Spleen (tissue), 11 donors: ENCODE data around the gene TRAM2. TPM values are rescaled to one million over a fixed set of nuclear protein-coding genes. Genes with fewer than 3 reads are reported as not detected.
A peak's percentile ranks its signal among the peaks of the same experiment; 100 is the strongest.

Experiments
- DNase-seq: peaks from one replicate; pipeline ENCODE4 v3.0.0-alpha.2; 2020
- H3K27ac ChIP-seq, 8 donors: fragments of 200-600 bp; sonication (generic) in 7 of 8; 1 replicate in 4 of 8; 2 replicates in 4 of 8; pipeline versions ENCODE4 v1.5.0 to v1.8.0; 2016 to 2021; ENCODE audit warnings: inconsistent platforms in 4 of 8, mild to moderate bottlenecking in 4 of 8, moderate library complexity in 1 of 8
- H3K27me3 ChIP-seq, 7 donors: fragments of 200-600 bp; sonication (generic) in 6 of 7; replicated peaks in 1 of 7; 1 replicate in 4 of 7; 2 replicates in 3 of 7; pipeline versions ENCODE4 v1.5.0 to v1.8.0; 2016 to 2021; ENCODE audit warnings: inconsistent platforms in 3 of 7, mild to moderate bottlenecking in 1 of 7
- H3K36me3 ChIP-seq, 6 donors: fragments of 200-600 bp; sonication (generic) in 5 of 6; 1 replicate in 4 of 6; 2 replicates in 2 of 6; pipeline versions ENCODE4 v1.5.0 to v1.8.0; 2016 to 2021; ENCODE audit warnings: inconsistent platforms in 2 of 6
- H3K4me1 ChIP-seq, 6 donors: fragments of 200-600 bp; sonication (generic) in 5 of 6; 1 replicate in 3 of 6; 2 replicates in 3 of 6; pipeline versions ENCODE4 v1.5.0 to v1.8.0; 2016 to 2021; ENCODE audit warnings: inconsistent platforms in 3 of 6
- H3K4me3 ChIP-seq, 8 donors: fragments of 200-600 bp; sonication (generic) in 7 of 8; 1 replicate in 4 of 8; 2 replicates in 4 of 8; pipeline versions ENCODE4 v1.5.0 to v1.8.0; 2016 to 2021; ENCODE audit warnings: inconsistent platforms in 4 of 8, mild to moderate bottlenecking in 4 of 8, moderate library complexity in 2 of 8
- H3K9me3 ChIP-seq, 8 donors: fragments of 200-600 bp; sonication (generic) in 7 of 8; 1 replicate in 4 of 8; 2 replicates in 4 of 8; pipeline versions ENCODE4 v1.5.0 to v1.8.0; 2016 to 2021; ENCODE audit warnings: inconsistent platforms in 4 of 8
- CTCF ChIP-seq, 11 experiments: fragments of 200-600 bp in 7 of 11; fragments of 450-650 bp in 4 of 11; sonication (generic) in 4 of 11; IDR thresholded peaks in 8 of 11; conservative IDR thresholded peaks in 3 of 11; 1 replicate in 7 of 11; 2 replicates in 4 of 11; pipeline versions ENCODE4 v1.4.0 to v1.8.0; 2016 to 2021; ENCODE audit warnings: antibody characterized with exemption in 11 of 11, inconsistent platforms in 4 of 11, mild to moderate bottlenecking in 1 of 11
- POLR2A ChIP-seq, 3 donors: fragments of 450-650 bp; IDR thresholded peaks; one replicate each; pipeline ENCODE4 v1.5.1; 2017; ENCODE audit warnings: antibody characterized with exemption in 3 of 3, mild to moderate bottlenecking in 1 of 3
- POLR2AphosphoS5 ChIP-seq, 3 donors: sonication (generic); formaldehyde crosslinking; IDR thresholded peaks; one replicate each; pipeline ENCODE4 v1.5.1; 2017; ENCODE audit warnings: antibody characterized with exemption in 3 of 3
- WGBS, 5 donors: extraction: QIAGEN DNeasy Blood & Tissue Kit in 3 of 5; methylation state at CpG; one replicate each; pipeline versions ENCODE4 v1.1.5 to v1.1.7; 2013 to 2018; 5-methylcytosine and 5-hydroxymethylcytosine counted together
- intact Hi-C: fragments of 100-400 bp; cut with DNase I; formaldehyde crosslinking; loops from one replicate; pipeline ENCODE4 v1.15.0; 2023; ENCODE audit warnings: low total_unique reads
- polyA plus RNA-seq, 3 donors: library from polyadenylated mRNA; stranded (reverse); fragments of 200-250 nt; gene quantifications; one replicate each; pipeline ENCODE4 v1.2.1, GENCODE V29; 2013
- total RNA-seq, 7 donors: library from RNA; depleted of rRNA in 3 of 7; stranded (reverse); fragments of >200 nt in 3 of 7; fragmentation: NEBNext Ultra II Directional in 4 of 7; extraction: Animal tissue kit (Norgen Biotek cat#: 25700) in 4 of 7; gene quantifications; one replicate each; pipeline versions ENCODE4 v1.1.0 to v1.2.1, GENCODE V29; 2016 to 2021
- donor health status: healthy with polysubstance abuse.
- donor health status: DM: no; HTN: no; CAD: no; lungs with moderate emphysema.
- donor health status: DM: no; HTN: no; CAD: no.
- donor health status: Bipolar disorder and iron deficiency.
- donor health status: healthy.
- donor health status: DM: no; HTN: no; CAD: no.
- donor health status: DM: yes; HTN: yes; CAD: no.

TRAM2 gene
- total and polyA plus RNA-seq, 10 donors, result 1.8 to 47.7 (median 32.3) TPM

- peaks cover 0 to 6% (median 0%) of the 10 kb centered on the region in 6 donors for H3K36me3 ChIP-seq
- H3K4me3 ChIP-seq, result no peak overlapping the region
- H3K27ac ChIP-seq, result peak overlapping the region in 2 of 8 donors; percentile 21 to 55
- H3K9me3 ChIP-seq, result no peaks in the 10 kb centered on the region
- H3K27me3 ChIP-seq, result no peaks in the 10 kb centered on the region
- H3K4me1 ChIP-seq, result peaks cover 0 to 78% (median 45%) of the 10 kb centered on the region in 6 donors
- 80 to 84% (median 83%) methylated on average over 5 of the region's 5 CpGs for WGBS, 5 donors
- DNase-seq, result no peak
- intact Hi-C loops, result no loop called here
- no peak for TF ChIP-seq POLR2AphosphoS5 (IDR thresholded peaks at IDR 0.05)
- TF ChIP-seq CTCF (IDR thresholded peaks at IDR 0.05 in 8 of 11, conservative IDR thresholded peaks at IDR 0.05 in 3 of 11), result no peak
- no peak for TF ChIP-seq POLR2A (IDR thresholded peaks at IDR 0.05)
These were observed 26.0 kb downstream of the TRAM2 start for GRCh38 chr6:52550870-52551269.

GRCh38 chr6:52550014-52550575, 26.8 kb downstream of the TRAM2 start:
- no peak for DNase-seq
- H3K27ac ChIP-seq, result no peak overlapping the region
- H3K4me1 ChIP-seq, result peaks cover 5 to 81% (median 48%) of the 10 kb centered on the region in 6 donors
- H3K36me3 ChIP-seq, result peaks cover 0 to 6% (median 0%) of the 10 kb centered on the region in 6 donors
- TF ChIP-seq CTCF (IDR thresholded peaks at IDR 0.05 in 8 of 11, conservative IDR thresholded peaks at IDR 0.05 in 3 of 11), result no peak
- TF ChIP-seq POLR2A (IDR thresholded peaks at IDR 0.05), result no peak
- TF ChIP-seq POLR2AphosphoS5 (IDR thresholded peaks at IDR 0.05), result no peak
- no peak overlapping the region for H3K4me3 ChIP-seq
- H3K27me3 ChIP-seq, result no peaks in the 10 kb centered on the region
- intact Hi-C loops, result no loop called here
- 61 to 66% (median 64%) methylated on average over 6 of the region's 6 CpGs for WGBS, 5 donors
- H3K9me3 ChIP-seq, result no peaks in the 10 kb centered on the region

GRCh38 chr6:52549428-52549827, 27.4 kb downstream of the TRAM2 start:
- peaks cover 0 to 6% (median 0%) of the 10 kb centered on the region in 6 donors for H3K36me3 ChIP-seq
- no peaks in the 10 kb centered on the region for H3K9me3 ChIP-seq
- DNase-seq, result no peak
- WGBS, 5 donors, result 44 to 80% (median 70%) methylated on average over 4 of the region's 4 CpGs
- intact Hi-C loops, result no loop called here
- H3K4me3 ChIP-seq, result no peak overlapping the region
- no peak for TF ChIP-seq POLR2A (IDR thresholded peaks at IDR 0.05)
- TF ChIP-seq POLR2AphosphoS5 (IDR thresholded peaks at IDR 0.05), result no peak
- TF ChIP-seq CTCF (IDR thresholded peaks at IDR 0.05 in 8 of 11, conservative IDR thresholded peaks at IDR 0.05 in 3 of 11), result no peak
- H3K4me1 ChIP-seq, result peaks cover 7 to 88% (median 50%) of the 10 kb centered on the region in 6 donors
- no peak overlapping the region for H3K27ac ChIP-seq
- H3K27me3 ChIP-seq, result no peaks in the 10 kb centered on the region

- Histone ChIP-seq H3K27ac (no peak overlapping the region), H3K4me1 (peaks cover 11 to 92% (median 55%) of the 10 kb centered on the region in 6 donors)
These were observed 27.9 kb downstream of the TRAM2 start for GRCh38 chr6:52548999-52549398.

More at GRCh38 chr6:52548999-52549398, 27.9 kb downstream of the TRAM2 start:
- no peak for DNase-seq
- Histone ChIP-seq H3K36me3 (peaks cover 0 to 6% (median 0%) of the 10 kb centered on the region in 6 donors), H3K9me3 (no peaks in the 10 kb centered on the region), H3K27me3 (no peaks in the 10 kb centered on the region), H3K4me3 (no peak overlapping the region)
- intact Hi-C loops, result no loop called here
- WGBS, 5 donors, result 88 to 98% (median 91%) methylated on average over 5 of the region's 5 CpGs
- no peak for TF ChIP-seq POLR2AphosphoS5 (IDR thresholded peaks at IDR 0.05)
- TF ChIP-seq CTCF (IDR thresholded peaks at IDR 0.05 in 8 of 11, conservative IDR thresholded peaks at IDR 0.05 in 3 of 11), result no peak
- TF ChIP-seq POLR2A (IDR thresholded peaks at IDR 0.05), result no peak
